Kidney epithelial cell (primary cell): ENCODE measurements around the gene SLC38A11. TPM values are rescaled to one million over a fixed set of nuclear protein-coding genes. Genes with fewer than 3 reads are reported as not detected.
"Not testable (repeated sequence)": the region's sequence is repeated elsewhere in the genome, so short reads cannot be mapped to it uniquely, and the experiment has no call there.

Source experiments
- DNase-seq: peaks from one replicate; pipeline ENCODE4 v3.0.0-alpha.2; 2010; ENCODE audit warnings: low read depth
- H3K27me3 ChIP-seq: 2 replicates; pipeline ENCODE4 v1.6.0; 2011; ENCODE audit warnings: low read length; ENCODE audit not compliant: control insufficient read depth, insufficient read depth
- H3K36me3 ChIP-seq: 2 replicates; pipeline ENCODE4 v1.5.1; 2011; ENCODE audit warnings: low read length; ENCODE audit not compliant: control insufficient read depth, insufficient read depth
- H3K4me3 ChIP-seq: 2 replicates; pipeline ENCODE4 v1.5.1; 2011; ENCODE audit warnings: low read depth, mild to moderate bottlenecking, control low read depth, low read length
- CTCF ChIP-seq: IDR thresholded peaks from 2 replicates; pipeline ENCODE4 v1.5.1; 2011; ENCODE audit warnings: mild to moderate bottlenecking, moderate library complexity, low read length, control low read depth, inconsistent platforms; ENCODE audit not compliant: insufficient read depth, poor library complexity, severe bottlenecking
- total RNA-seq: library from RNA; depleted of rRNA; stranded (reverse); fragments of >200 nt; gene quantifications from 2 replicates; pipeline ENCODE4 v1.2.3, GENCODE V29; 2015

SLC38A11 gene
- total RNA-seq, 1 donor from 2014 or later = 0.46 TPM

GRCh38 chr2:164979113-164979512 lies 23.8 kb upstream of the SLC38A11 start:
- Histone ChIP-seq H3K36me3 (no peaks in the 10 kb centered on the region), H3K27me3 (no peaks in the 10 kb centered on the region), H3K4me3 (no peak overlapping the region)
- no peak for TF ChIP-seq CTCF
- no peak for DNase-seq

- H3K27me3 ChIP-seq, DNase-seq, H3K36me3 ChIP-seq, H3K4me3 ChIP-seq: not testable (repeated sequence)
Measured at GRCh38 chr2:164976875-164977470, 21.6 kb upstream of the SLC38A11 start.

- no peaks in the 10 kb centered on the region for H3K27me3 ChIP-seq
- no peak for DNase-seq
- no peak for TF ChIP-seq CTCF
- no peaks in the 10 kb centered on the region for H3K36me3 ChIP-seq
- no peak overlapping the region for H3K4me3 ChIP-seq
Measured at GRCh38 chr2:164976301-164976700, 21.0 kb upstream of the SLC38A11 start.

GRCh38 chr2:164975891-164976290 lies 20.6 kb upstream of the SLC38A11 start:
- Histone ChIP-seq H3K36me3 (no peaks in the 10 kb centered on the region), H3K27me3 (no peaks in the 10 kb centered on the region), H3K4me3 (no peak overlapping the region)
- no peak for TF ChIP-seq CTCF
- DNase-seq = no peak

GRCh38 chr2:164974221-164974620 lies 18.9 kb upstream of the SLC38A11 start:
- Histone ChIP-seq H3K27me3 (no peaks in the 10 kb centered on the region), H3K36me3 (no peaks in the 10 kb centered on the region), H3K4me3 (no peak overlapping the region)
- TF ChIP-seq CTCF = no peak
- no peak for DNase-seq

- no peaks in the 10 kb centered on the region for H3K36me3 ChIP-seq
- H3K4me3 ChIP-seq = no peak overlapping the region
- no peaks in the 10 kb centered on the region for H3K27me3 ChIP-seq
- no peak for TF ChIP-seq CTCF
- DNase-seq = no peak
Measured at GRCh38 chr2:164972216-164972615, 16.9 kb upstream of the SLC38A11 start.
